ENCODE results near the gene CAMKK2.
"Not testable (repeated sequence)": the region's sequence is repeated elsewhere in the genome, so short reads cannot be mapped to it uniquely, and the experiment has no call there.

CAMKK2 gene

GRCh38 chr12:121326996-121327674, 30.6 kb upstream of the CAMKK2 start:
- Histone ChIP-seq H3K36me3 (ENCODE audit: control insufficient read depth in 2 of 2, insufficient read depth in 2 of 2, low read length in 2 of 2) (peaks cover 52 to 54% of the 10 kb centered on the region in 2 donors), H3K9me3 (ENCODE audit: control insufficient read depth in 2 of 2, low read length in 2 of 2) (no peaks in the 10 kb centered on the region), H3K27ac (ENCODE audit: low read length) (no peak overlapping the region), H3K27me3 (ENCODE audit: control insufficient read depth in 1 of 2, insufficient read depth in 2 of 2, low read length in 2 of 2) (no peaks in the 10 kb centered on the region), H3K4me3 (ENCODE audit: low read length in 2 of 2) (no peak overlapping the region), H3K9ac (ENCODE audit: low read length in 2 of 2) (peak overlapping the region in 1 of 2 donors; percentile 13), H3K4me1 (ENCODE audit: control insufficient read depth, insufficient read depth, low read length) (no peaks in the 10 kb centered on the region)

- Histone ChIP-seq H3K27ac (ENCODE audit: low read length) (no peak overlapping the region), H3K9me3 (ENCODE audit: control insufficient read depth in 2 of 2, low read length in 2 of 2) (no peaks in the 10 kb centered on the region), H3K4me1 (ENCODE audit: control insufficient read depth, insufficient read depth, low read length) (no peaks in the 10 kb centered on the region), H3K4me3 (ENCODE audit: low read length in 2 of 2) (no peak overlapping the region), H3K36me3 (ENCODE audit: control insufficient read depth in 2 of 2, insufficient read depth in 2 of 2, low read length in 2 of 2) (peaks cover 46 to 49% of the 10 kb centered on the region in 2 donors), H3K27me3 (ENCODE audit: control insufficient read depth in 1 of 2, insufficient read depth in 2 of 2, low read length in 2 of 2) (no peaks in the 10 kb centered on the region), H3K9ac (ENCODE audit: low read length in 2 of 2) (no peak overlapping the region)
Observed at GRCh38 chr12:121325922-121326396, 29.4 kb upstream of the CAMKK2 start.

GRCh38 chr12:121323908-121324307, 27.4 kb upstream of the CAMKK2 start:
- Histone ChIP-seq H3K9me3 (ENCODE audit: control insufficient read depth in 2 of 2, low read length in 2 of 2) (no peaks in the 10 kb centered on the region), H3K27ac (ENCODE audit: low read length) (no peak overlapping the region), H3K4me3 (ENCODE audit: low read length in 2 of 2) (no peak overlapping the region), H3K36me3 (ENCODE audit: control insufficient read depth in 2 of 2, insufficient read depth in 2 of 2, low read length in 2 of 2) (peaks cover 39 to 40% of the 10 kb centered on the region in 2 donors), H3K27me3 (ENCODE audit: control insufficient read depth in 1 of 2, insufficient read depth in 2 of 2, low read length in 2 of 2) (no peaks in the 10 kb centered on the region), H3K9ac (ENCODE audit: low read length in 2 of 2) (no peak overlapping the region), H3K4me1 (ENCODE audit: control insufficient read depth, insufficient read depth, low read length) (no peaks in the 10 kb centered on the region)

- Histone ChIP-seq H3K27ac (ENCODE audit: low read length) (no peak overlapping the region), H3K4me3 (ENCODE audit: low read length in 2 of 2) (no peak overlapping the region), H3K9ac (ENCODE audit: low read length in 2 of 2) (no peak overlapping the region), H3K9me3 (ENCODE audit: control insufficient read depth in 2 of 2, low read length in 2 of 2) (no peaks in the 10 kb centered on the region), H3K4me1 (ENCODE audit: control insufficient read depth, insufficient read depth, low read length) (no peaks in the 10 kb centered on the region), H3K27me3 (ENCODE audit: control insufficient read depth in 1 of 2, insufficient read depth in 2 of 2, low read length in 2 of 2) (no peaks in the 10 kb centered on the region), H3K36me3 (ENCODE audit: control insufficient read depth in 2 of 2, insufficient read depth in 2 of 2, low read length in 2 of 2) (peaks cover 8 to 14% of the 10 kb centered on the region in 2 donors)
Observed at GRCh38 chr12:121318121-121318520, 21.6 kb upstream of the CAMKK2 start.

- Histone ChIP-seq H3K27me3 (ENCODE audit: control insufficient read depth in 1 of 2, insufficient read depth in 2 of 2, low read length in 2 of 2) (no peaks in the 10 kb centered on the region), H3K9ac (ENCODE audit: low read length in 2 of 2) (no peak overlapping the region), H3K4me3 (ENCODE audit: low read length in 2 of 2) (no peak overlapping the region), H3K4me1 (ENCODE audit: control insufficient read depth, insufficient read depth, low read length) (no peaks in the 10 kb centered on the region), H3K27ac (ENCODE audit: low read length) (no peak overlapping the region), H3K9me3 (ENCODE audit: control insufficient read depth in 2 of 2, low read length in 2 of 2) (no peaks in the 10 kb centered on the region), H3K36me3 (ENCODE audit: control insufficient read depth in 2 of 2, insufficient read depth in 2 of 2, low read length in 2 of 2) (peaks cover 11 to 14% of the 10 kb centered on the region in 2 donors)
Observed at GRCh38 chr12:121314431-121314830, 17.9 kb upstream of the CAMKK2 start.

GRCh38 chr12:121310231-121310630, 13.7 kb upstream of the CAMKK2 start:
- not testable (repeated sequence) for H3K4me3 ChIP-seq (ENCODE audit: low read length in 2 of 2); H3K9me3 ChIP-seq (ENCODE audit: control insufficient read depth in 2 of 2, low read length in 2 of 2); H3K27me3 ChIP-seq (ENCODE audit: control insufficient read depth in 1 of 2, insufficient read depth in 2 of 2, low read length in 2 of 2); H3K27ac ChIP-seq (ENCODE audit: low read length); H3K4me1 ChIP-seq (ENCODE audit: control insufficient read depth, insufficient read depth, low read length); H3K9ac ChIP-seq (ENCODE audit: low read length in 2 of 2)
- H3K36me3 ChIP-seq (ENCODE audit: control insufficient read depth in 2 of 2, insufficient read depth in 2 of 2, low read length in 2 of 2): peaks cover 6 to 10% of the 10 kb centered on the region in 2 donors

GRCh38 chr12:121307397-121307796, 10.9 kb upstream of the CAMKK2 start:
- not testable (repeated sequence) for H3K27me3 ChIP-seq (ENCODE audit: control insufficient read depth in 1 of 2, insufficient read depth in 2 of 2, low read length in 2 of 2); H3K9me3 ChIP-seq (ENCODE audit: control insufficient read depth in 2 of 2, low read length in 2 of 2); H3K9ac ChIP-seq (ENCODE audit: low read length in 2 of 2); H3K27ac ChIP-seq (ENCODE audit: low read length); H3K4me1 ChIP-seq (ENCODE audit: control insufficient read depth, insufficient read depth, low read length); H3K4me3 ChIP-seq (ENCODE audit: low read length in 2 of 2)
- H3K36me3 ChIP-seq (ENCODE audit: control insufficient read depth in 2 of 2, insufficient read depth in 2 of 2, low read length in 2 of 2): peaks cover 6 to 10% of the 10 kb centered on the region in 2 donors

- Histone ChIP-seq H3K36me3 (ENCODE audit: control insufficient read depth in 2 of 2, insufficient read depth in 2 of 2, low read length in 2 of 2) (peaks cover 6 to 7% of the 10 kb centered on the region in 2 donors), H3K27me3 (ENCODE audit: control insufficient read depth in 1 of 2, insufficient read depth in 2 of 2, low read length in 2 of 2) (no peaks in the 10 kb centered on the region), H3K9ac (ENCODE audit: low read length in 2 of 2) (no peak overlapping the region), H3K27ac (ENCODE audit: low read length) (no peak overlapping the region), H3K9me3 (ENCODE audit: control insufficient read depth in 2 of 2, low read length in 2 of 2) (no peaks in the 10 kb centered on the region), H3K4me3 (ENCODE audit: low read length in 2 of 2) (no peak overlapping the region), H3K4me1 (ENCODE audit: control insufficient read depth, insufficient read depth, low read length) (no peaks in the 10 kb centered on the region)
Observed at GRCh38 chr12:121304306-121304705, 7.8 kb upstream of the CAMKK2 start.

- H3K27ac ChIP-seq (ENCODE audit: low read length): no peak overlapping the region
- no peaks in the 10 kb centered on the region for H3K9me3 ChIP-seq (ENCODE audit: control insufficient read depth in 2 of 2, low read length in 2 of 2)
- no peaks in the 10 kb centered on the region for H3K27me3 ChIP-seq (ENCODE audit: control insufficient read depth in 1 of 2, insufficient read depth in 2 of 2, low read length in 2 of 2)
- no peak overlapping the region for H3K4me3 ChIP-seq (ENCODE audit: low read length in 2 of 2)
- H3K9ac ChIP-seq (ENCODE audit: low read length in 2 of 2): no peak overlapping the region
- no peaks in the 10 kb centered on the region for H3K36me3 ChIP-seq (ENCODE audit: control insufficient read depth in 2 of 2, insufficient read depth in 2 of 2, low read length in 2 of 2)
- peaks cover 10% of the 10 kb centered on the region for H3K4me1 ChIP-seq (ENCODE audit: control insufficient read depth, insufficient read depth, low read length)
Observed at GRCh38 chr12:121301876-121302275, 5.4 kb upstream of the CAMKK2 start.

GRCh38 chr12:121300083-121300819, 3.7 kb upstream of the CAMKK2 start:
- Histone ChIP-seq H3K4me1 (ENCODE audit: control insufficient read depth, insufficient read depth, low read length) (peaks cover 16% of the 10 kb centered on the region), H3K27me3 (ENCODE audit: control insufficient read depth in 1 of 2, insufficient read depth in 2 of 2, low read length in 2 of 2) (no peaks in the 10 kb centered on the region), H3K27ac (ENCODE audit: low read length) (no peak overlapping the region), H3K4me3 (ENCODE audit: low read length in 2 of 2) (no peak overlapping the region), H3K9me3 (ENCODE audit: control insufficient read depth in 2 of 2, low read length in 2 of 2) (no peaks in the 10 kb centered on the region), H3K9ac (ENCODE audit: low read length in 2 of 2) (no peak overlapping the region), H3K36me3 (ENCODE audit: control insufficient read depth in 2 of 2, insufficient read depth in 2 of 2, low read length in 2 of 2) (no peaks in the 10 kb centered on the region)

GRCh38 chr12:121299662-121300061, 3.2 kb upstream of the CAMKK2 start:
- Histone ChIP-seq H3K9me3 (ENCODE audit: control insufficient read depth in 2 of 2, low read length in 2 of 2) (no peaks in the 10 kb centered on the region), H3K9ac (ENCODE audit: low read length in 2 of 2) (no peak overlapping the region), H3K27me3 (ENCODE audit: control insufficient read depth in 1 of 2, insufficient read depth in 2 of 2, low read length in 2 of 2) (no peaks in the 10 kb centered on the region), H3K27ac (ENCODE audit: low read length) (no peak overlapping the region), H3K4me1 (ENCODE audit: control insufficient read depth, insufficient read depth, low read length) (peaks cover 20% of the 10 kb centered on the region), H3K4me3 (ENCODE audit: low read length in 2 of 2) (no peak overlapping the region), H3K36me3 (ENCODE audit: control insufficient read depth in 2 of 2, insufficient read depth in 2 of 2, low read length in 2 of 2) (no peaks in the 10 kb centered on the region)

Data from stomach smooth muscle (tissue), 2 donors.